Osteocyte (in vitro differentiated cells): ENCODE results near the gene EPDR1. TPM values are rescaled to one million over a fixed set of nuclear protein-coding genes. Genes with fewer than 3 reads are reported as not detected.

Source experiments
- DNase-seq: peaks from one replicate; pipeline ENCODE4 v3.0.0; 2021; ENCODE audit warnings: mixed read lengths; ENCODE audit not compliant: unreplicated experiment; ENCODE audit errors: extremely low spot score
- H3K27ac Mint-ChIP-seq: one replicate; pipeline ENCODE4 v1.8.0; 2021; ENCODE audit warnings: mild to moderate bottlenecking, mixed read lengths; ENCODE audit not compliant: unreplicated experiment
- H3K27me3 Mint-ChIP-seq: one replicate; pipeline ENCODE4 v1.8.0; 2021; ENCODE audit warnings: mixed read lengths; ENCODE audit not compliant: unreplicated experiment
- H3K36me3 Mint-ChIP-seq: one replicate; pipeline ENCODE4 v1.8.0; 2021; ENCODE audit warnings: mixed read lengths; ENCODE audit not compliant: unreplicated experiment
- H3K4me1 Mint-ChIP-seq: one replicate; pipeline ENCODE4 v1.8.0; 2021; ENCODE audit warnings: mixed read lengths; ENCODE audit not compliant: unreplicated experiment
- H3K4me3 Mint-ChIP-seq: one replicate; pipeline ENCODE4 v1.8.0; 2021; ENCODE audit warnings: mild to moderate bottlenecking, moderate library complexity, mixed read lengths; ENCODE audit not compliant: unreplicated experiment
- H3K9me3 Mint-ChIP-seq: one replicate; pipeline ENCODE4 v1.8.0; 2021; ENCODE audit warnings: mixed read lengths; ENCODE audit not compliant: unreplicated experiment
- CTCF ChIP-seq: fragments of 200-600 bp; sonication (generic); IDR thresholded peaks from 2 replicates; pipeline ENCODE4 v1.5.0; 2021; ENCODE audit warnings: antibody characterized with exemption, mild to moderate bottlenecking, moderate library complexity
- total RNA-seq: library from RNA; stranded (reverse); gene quantifications from 2 replicates; pipeline ENCODE4 v1.2.1, GENCODE V29; 2021

The EPDR1 gene
- total RNA-seq, 1 donor from 2014 or later: 16.6 TPM

GRCh38 chr7:37993060-37993501 lies 72.6 kb downstream of the EPDR1 start:
- Mint-ChIP-seq H3K4me1 (peaks cover 3% of the 10 kb centered on the region), H3K27me3 (peaks cover 3% of the 10 kb centered on the region), H3K36me3 (no peaks in the 10 kb centered on the region), H3K4me3 (no peak overlapping the region), H3K9me3 (peaks cover 1% of the 10 kb centered on the region), H3K27ac (no peak overlapping the region)
- TF ChIP-seq CTCF: no peak
- DNase-seq: no peak

GRCh38 chr7:37999673-38000072 lies 79.2 kb downstream of the EPDR1 start:
- no peak for TF ChIP-seq CTCF
- Mint-ChIP-seq H3K9me3 (peaks cover 14% of the 10 kb centered on the region), H3K27me3 (no peaks in the 10 kb centered on the region), H3K4me3 (no peak overlapping the region), H3K27ac (no peak overlapping the region), H3K36me3 (no peaks in the 10 kb centered on the region), H3K4me1 (peaks cover 26% of the 10 kb centered on the region)
- no peak for DNase-seq

- H3K36me3 Mint-ChIP-seq: no peaks in the 10 kb centered on the region
- H3K27ac Mint-ChIP-seq: peak overlapping the region; percentile 31
- H3K4me3 Mint-ChIP-seq: no peak overlapping the region
- H3K27me3 Mint-ChIP-seq: no peaks in the 10 kb centered on the region
- peaks cover 14% of the 10 kb centered on the region for H3K9me3 Mint-ChIP-seq
- peaks cover 26% of the 10 kb centered on the region for H3K4me1 Mint-ChIP-seq
- no peak for TF ChIP-seq CTCF
- no peak for DNase-seq
Observed at GRCh38 chr7:38000272-38000671, 79.8 kb downstream of the EPDR1 start.

Other genes starting within 250 kb of the EPDR1 start
- not detected in 2 replicates for gene GPR141, start 236.9 kb upstream of the EPDR1 start, total RNA-seq
- gene NME8, start 72.0 kb upstream of the EPDR1 start, total RNA-seq: not detected in 2 replicates
- 0.16 TPM in 1 of 2 replicates, not detected in the other for gene SFRP4, start 3.8 kb upstream of the EPDR1 start, total RNA-seq